Omental fat pad (tissue), 4 donors: ENCODE results near the gene KMT2C. TPM values are rescaled to one million over a fixed set of nuclear protein-coding genes. Genes with fewer than 3 reads are reported as not detected.
"Not testable (repeated sequence)": the region's sequence is repeated elsewhere in the genome, so short reads cannot be mapped to it uniquely, and the experiment has no call there.

Experiments
- ATAC-seq: fragments of 150-250 bp; one replicate; pipeline ENCODE4 v1.9.1; 2016; ENCODE audit warnings: mild to moderate bottlenecking, moderate library complexity; ENCODE audit not compliant: low FRiP score
- DNase-seq: peaks from one replicate; pipeline ENCODE4 v3.0.0-alpha.2; 2019; ENCODE audit warnings: low spot score
- CTCF ChIP-seq, 3 donors: fragments of 450-650 bp; IDR thresholded peaks; one replicate each; pipeline ENCODE4 v1.5.1; 2016 to 2017; ENCODE audit warnings: antibody characterized with exemption in 3 of 3, mild to moderate bottlenecking in 3 of 3, moderate library complexity in 2 of 3
- total RNA-seq, 4 donors: library from RNA; depleted of rRNA; stranded (reverse); fragments of >200 nt; gene quantifications; one replicate each; pipeline ENCODE4 v1.1.0, GENCODE V29; 2016

KMT2C gene
- total RNA-seq, 4 donors from 2014 or later: 52.5 to 84.3 (median 59.2) TPM

GRCh38 chr7:152236306-152236705 is 199.5 kb downstream of the KMT2C start:
- DNase-seq, ATAC-seq: not testable (repeated sequence)

DNA sequence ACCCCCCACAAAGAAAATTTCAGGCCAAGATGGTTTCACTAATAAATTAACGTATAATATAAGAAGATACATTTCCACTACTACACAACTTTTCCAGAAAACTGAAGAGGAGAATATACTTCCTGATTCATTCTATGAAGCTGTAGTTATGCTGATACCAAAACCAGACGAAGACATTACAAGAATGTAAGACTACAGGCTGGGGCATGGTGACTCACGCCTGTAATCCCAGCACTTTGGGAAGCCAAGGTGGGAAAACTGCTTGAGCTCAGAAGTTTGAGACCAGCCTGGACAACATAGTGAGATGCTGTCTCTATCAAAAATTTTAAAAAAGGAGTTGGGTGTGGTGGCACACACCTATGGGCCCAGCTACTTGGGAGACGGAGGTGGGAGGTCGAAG is 201.4 kb downstream of the KMT2C start:
- ATAC-seq, DNase-seq: not testable (repeated sequence)

- DNase-seq (no peak), ATAC-seq (no peak)
- no peak for TF ChIP-seq CTCF (IDR thresholded peaks at IDR 0.05)
These were observed 204.7 kb downstream of the KMT2C start for GRCh38 chr7:152231089-152231488.

DNA sequence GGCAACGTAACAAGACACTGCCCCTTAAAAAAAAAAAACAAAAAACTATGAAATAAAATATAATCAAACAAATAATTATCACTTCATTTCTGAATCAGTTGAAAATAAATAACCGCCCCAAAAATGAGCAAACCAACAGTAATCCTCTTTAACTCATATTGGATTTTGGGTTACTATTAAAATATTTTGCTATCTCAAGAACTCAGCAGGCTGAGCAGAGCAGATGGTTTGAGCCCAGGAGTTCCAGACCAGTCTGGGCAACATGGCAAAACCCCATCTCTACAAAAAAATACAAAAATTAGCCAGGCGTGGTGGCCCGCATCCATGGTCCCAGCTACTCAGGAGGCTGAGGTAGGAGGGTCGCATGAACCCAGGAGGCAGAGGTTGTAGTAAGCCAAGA is 216.2 kb downstream of the KMT2C start:
- not testable (repeated sequence) for DNase-seq, ATAC-seq

DNA sequence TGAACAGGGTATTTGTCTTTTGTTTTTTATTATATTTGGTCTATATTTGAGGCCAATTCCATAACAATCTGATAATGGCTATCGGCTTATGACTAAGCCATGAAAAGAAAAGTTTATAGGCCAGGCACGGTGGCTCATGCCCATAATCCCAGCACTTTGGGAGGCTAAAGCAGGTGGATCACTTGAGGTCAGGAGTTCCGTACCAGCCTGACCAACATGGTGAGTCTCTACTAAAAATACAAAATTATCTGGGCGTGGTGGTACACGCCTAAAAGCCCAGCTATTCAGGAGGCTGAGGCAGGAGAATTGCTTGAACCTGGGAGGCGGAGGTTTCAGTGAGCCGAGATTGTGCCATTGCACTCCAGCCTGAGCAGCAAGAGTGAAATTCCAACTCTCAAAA is 227.0 kb downstream of the KMT2C start:
- DNase-seq: not testable (repeated sequence)

DNA sequence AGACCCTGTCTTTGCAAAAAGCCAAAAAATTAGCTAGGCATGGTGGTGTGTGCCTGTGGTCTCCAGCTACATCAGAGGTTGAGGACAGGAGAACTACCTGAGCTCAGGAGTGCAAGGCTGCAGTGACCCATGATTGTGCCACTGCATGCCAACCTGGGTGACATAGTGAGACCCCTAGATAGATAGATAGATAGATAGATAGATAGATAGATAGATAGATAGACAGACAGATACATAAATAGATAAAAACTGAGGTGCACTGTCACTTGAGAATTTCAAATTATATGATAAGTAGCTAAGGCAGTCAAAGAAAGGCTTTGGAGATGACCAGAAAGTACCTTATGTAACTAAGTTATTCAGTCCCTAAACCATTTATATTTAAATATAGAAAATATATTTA is 231.4 kb downstream of the KMT2C start:
- not testable (repeated sequence) for ATAC-seq, DNase-seq

More for the DNA sequence above, 227.0 kb downstream of the KMT2C start:
- ATAC-seq: not testable (repeated sequence)

- ATAC-seq: no peak
- DNase-seq: no peak
- no peak for TF ChIP-seq CTCF (IDR thresholded peaks at IDR 0.05)
These were observed 232.7 kb downstream of the KMT2C start for GRCh38 chr7:152203095-152203494.

DNA sequence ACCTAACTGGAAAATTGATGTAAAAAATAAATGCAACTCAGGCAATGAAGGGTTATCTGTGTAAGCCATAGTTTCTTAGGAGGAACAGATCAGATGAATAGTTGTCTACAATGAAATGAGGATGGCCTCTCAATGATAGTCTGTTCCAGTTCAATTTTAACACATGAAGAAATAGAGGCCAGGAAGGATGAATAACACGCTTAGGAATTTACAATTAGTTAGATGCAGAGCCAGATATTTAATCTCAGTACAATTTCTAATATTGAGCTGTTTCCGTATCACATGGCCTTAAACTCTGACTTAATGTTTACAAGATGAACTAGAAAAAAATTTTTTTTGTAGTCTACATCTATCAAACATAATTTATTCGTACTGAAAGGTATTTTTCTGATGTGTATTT is 233.7 kb downstream of the KMT2C start:
- ATAC-seq (peak; percentile 73), DNase-seq (no peak)
- no peak for TF ChIP-seq CTCF (IDR thresholded peaks at IDR 0.05)

DNA sequence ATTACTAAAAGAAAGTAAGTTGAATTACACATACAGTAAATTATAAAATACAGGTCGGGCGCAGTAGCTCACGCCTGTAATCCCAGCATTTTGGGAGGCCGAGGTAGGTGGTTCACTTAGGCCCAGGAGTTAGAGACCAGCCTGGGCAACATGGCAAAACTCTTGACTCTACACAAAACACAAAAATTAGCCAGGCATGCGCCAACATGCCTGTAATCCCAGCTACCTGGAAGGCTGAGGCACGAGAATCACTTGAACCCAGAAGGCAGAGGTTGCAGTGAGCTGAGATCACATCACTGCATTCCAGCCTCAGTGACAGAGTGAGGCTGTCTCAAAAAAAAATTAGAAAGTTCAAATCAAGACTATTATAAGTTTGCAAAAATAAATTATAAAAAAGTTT is 235.4 kb downstream of the KMT2C start:
- no peak for ATAC-seq
- no peak for TF ChIP-seq CTCF (IDR thresholded peaks at IDR 0.05)
- DNase-seq: no peak

DNA sequence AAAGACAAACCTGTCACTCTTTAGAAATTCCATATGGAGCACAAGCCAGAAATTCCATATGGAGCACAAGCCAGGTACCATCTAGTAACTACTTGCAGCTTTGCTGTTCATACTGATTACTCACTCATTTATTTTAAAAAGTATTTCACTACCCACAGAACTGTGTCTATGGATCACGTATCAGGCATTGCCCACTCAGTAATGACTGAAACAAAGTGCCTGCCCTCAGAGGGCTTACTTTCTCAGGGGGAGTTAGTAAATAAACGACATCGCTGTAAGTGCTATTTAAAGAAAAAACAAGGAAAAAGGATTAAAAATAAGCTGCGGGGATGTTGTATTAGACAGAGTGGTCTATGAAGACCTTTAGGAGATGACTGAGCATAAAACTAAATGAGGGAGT is 239.4 kb downstream of the KMT2C start:
- no peak for DNase-seq
- no peak for ATAC-seq
- no peak for TF ChIP-seq CTCF (IDR thresholded peaks at IDR 0.05)
